Right ventricle myocardium superior (tissue), 1 donor: ENCODE results near the gene TAPBPL. TPM values are rescaled to one million over a fixed set of nuclear protein-coding genes. Genes with fewer than 3 reads are reported as not detected.

Source experiments
- ATAC-seq: fragments of 200-7000 bp; cut with Tn5 transposase; one replicate; pipeline ENCODE4 v1.9.1; 2020; ENCODE audit warnings: mild to moderate bottlenecking; ENCODE audit not compliant: poor library complexity
- DNase-seq: peaks from one replicate; pipeline ENCODE4 v3.0.0-alpha.2; 2020
- intact Hi-C: fragments of 100-400 bp; cut with DNase I; formaldehyde crosslinking; loops from one replicate; pipeline ENCODE4 v1.11.2; 2022
- total RNA-seq: library from RNA; stranded (reverse); fragmentation: NEBNext Ultra II Directional; extraction: Animal tissue kit (Norgen Biotek cat#: 25700); gene quantifications from one replicate; pipeline ENCODE4 v1.2.1, GENCODE V29; 2021
- donor health status: DM: no; HTN: yes; CAD: no; lungs with severe emphysema.

TAPBPL gene
- total RNA-seq, 1 donor from 2014 or later: 11.1 TPM

GRCh38 chr12:6434205-6435140, 17.4 kb upstream of the TAPBPL start:
- intact Hi-C loops: no loop called here
- ATAC-seq (no peak), DNase-seq (no peak)

GRCh38 chr12:6435961-6436715, 15.7 kb upstream of the TAPBPL start:
- ATAC-seq (no peak), DNase-seq (no peak)
- intact Hi-C loops: no loop called here

- no peak for ATAC-seq
- intact Hi-C loops: no loop called here
- DNase-seq: no peak
Observed at GRCh38 chr12:6437586-6437985, 14.3 kb upstream of the TAPBPL start.

GRCh38 chr12:6438345-6438744, 13.5 kb upstream of the TAPBPL start:
- intact Hi-C loops: no loop called here
- DNase-seq (no peak), ATAC-seq (no peak)

GRCh38 chr12:6440391-6440790, 11.5 kb upstream of the TAPBPL start:
- intact Hi-C loops: no loop called here
- no peak for ATAC-seq
- DNase-seq: no peak

GRCh38 chr12:6442836-6443235, 9.0 kb upstream of the TAPBPL start:
- ATAC-seq: no peak
- DNase-seq: no peak
- intact Hi-C loops: no loop called here

- DNase-seq (no peak), ATAC-seq (no peak)
- intact Hi-C loops: no loop called here
Observed at GRCh38 chr12:6443361-6443983, 8.4 kb upstream of the TAPBPL start.

GRCh38 chr12:6444031-6444430, 7.8 kb upstream of the TAPBPL start:
- intact Hi-C loops: no loop called here
- ATAC-seq (no peak), DNase-seq (no peak)

GRCh38 chr12:6444704-6445688, 6.8 kb upstream of the TAPBPL start, which contains the start of gene CD27:
TSS of gene CD27 (plus strand) at chr12:6444955. CDS start at chr12:6445096, 141 bp downstream.
- intact Hi-C loops: no loop called here
- ATAC-seq: no peak

GRCh38 chr12:6450091-6450868, 1.6 kb upstream of the TAPBPL start:
- no peak for ATAC-seq
- DNase-seq: no peak
- intact Hi-C loops: no loop called here

More at GRCh38 chr12:6444704-6445688, 6.8 kb upstream of the TAPBPL start, which contains the start of gene CD27:
- no peak for DNase-seq

GRCh38 chr12:6450869-6451347, 934 bp upstream of the TAPBPL start:
- intact Hi-C loops: no loop called here
- DNase-seq (no peak), ATAC-seq (peak; percentile 1)

GRCh38 chr12:6452245-6452943, 552 bp downstream of the TAPBPL start:
- intact Hi-C loops: no loop called here
- ATAC-seq (peak; percentile 37), DNase-seq (no peak)

GRCh38 chr12:6452944-6453630, 1.2 kb downstream of the TAPBPL start:
- ATAC-seq (peak; percentile 2), DNase-seq (peak; percentile 68)
- intact Hi-C loops: no loop called here

- DNase-seq: no peak
- intact Hi-C loops: no loop called here
- no peak for ATAC-seq
Observed at GRCh38 chr12:6457220-6457945, 5.5 kb downstream of the TAPBPL start.

GRCh38 chr12:6458281-6459003, 6.6 kb downstream of the TAPBPL start:
- ATAC-seq: no peak
- intact Hi-C loops: no loop called here
- no peak for DNase-seq
